Stomach (tissue), 4 donors: ENCODE results near the gene GFI1B.

Experiments used
- CTCF ChIP-seq, 7 experiments: fragments of 450-650 bp in 4 of 7; fragments of 200-600 bp in 3 of 7; sonication (generic) in 3 of 7; IDR thresholded peaks; one replicate each; pipeline ENCODE4 v1.5.1; 2016 to 2019; ENCODE audit warnings: antibody characterized with exemption in 7 of 7, control low read depth in 2 of 7, mild to moderate bottlenecking in 1 of 7
- EP300 ChIP-seq: sonication (generic); formaldehyde crosslinking; IDR thresholded peaks from one replicate; pipeline ENCODE4 v1.6.1; 2017; ENCODE audit warnings: antibody characterized with exemption
- POLR2A ChIP-seq, 4 donors: fragments of 450-650 bp; IDR thresholded peaks; one replicate each; pipeline ENCODE4 v1.6.1; 2016; ENCODE audit warnings: antibody characterized with exemption in 4 of 4, control low read depth in 2 of 4, mild to moderate bottlenecking in 1 of 4, moderate library complexity in 1 of 4
- POLR2AphosphoS5 ChIP-seq, 3 donors: sonication (generic); formaldehyde crosslinking; IDR thresholded peaks; one replicate each; pipeline ENCODE4 v1.6.1; 2016; ENCODE audit warnings: antibody characterized with exemption in 3 of 3

DNA sequence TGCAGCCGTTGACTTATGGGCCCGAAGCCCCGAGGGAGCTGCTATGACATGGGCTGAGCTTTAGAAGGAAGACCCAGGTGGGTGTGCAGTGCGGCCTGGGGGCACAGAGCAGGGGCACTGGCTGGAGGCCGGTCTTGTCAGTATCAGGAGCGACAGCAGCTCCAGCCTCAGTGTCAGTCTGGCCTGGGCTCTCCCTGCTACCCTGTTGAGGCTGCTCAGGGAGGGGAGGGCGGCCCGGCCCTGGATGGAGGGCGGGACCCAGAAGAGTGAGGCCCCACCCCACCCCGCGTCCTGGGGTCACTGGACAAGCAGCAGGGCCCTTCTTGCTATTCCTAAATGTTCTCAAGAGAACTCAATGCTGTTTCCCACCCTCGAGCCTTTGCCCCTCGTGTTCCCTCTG, 18.0 kb downstream of the GFI1B start:
- TF ChIP-seq CTCF (IDR thresholded peaks at IDR 0.05) (no peak), EP300 (no peak), POLR2AphosphoS5 (IDR thresholded peaks at IDR 0.05) (no peak), POLR2A (IDR thresholded peaks at IDR 0.05) (no peak)
